K562 (cell line): Measurements from ENCODE around the gene ZNF740. TPM values are rescaled to one million over a fixed set of nuclear protein-coding genes. Genes with fewer than 3 reads are reported as not detected.

Experiments used
- ATAC-seq: fragments of 200-7000 bp; cut with Tn5 transposase; 3 replicates; pipeline ENCODE4 v1.9.1; 2020; ENCODE audit warnings: moderate library complexity
- BruUV-seq: library from RNA; stranded (reverse); fragments of 400-500 nt; replicated peaks from 2 replicates; lab custom pipeline; 2021; lab: Mats Ljungman, UMichigan
- CTCF ChIA-PET: fragments of 300-600 bp; formaldehyde crosslinking; extraction: SDS; loops from one replicate; lab custom pipeline; 2021; ENCODE audit warnings: low intra/inter-chr PET ratio; lab: Yijun Ruan, JAX
- POLR2A ChIA-PET: fragments of 300-600, 350-650 bp; sonication (Branson Sonifier 250); formaldehyde crosslinking; extraction: SDS; loops from one replicate; lab custom pipeline; 2021; ENCODE audit warnings: antibody characterized with exemption, inconsistent platforms; lab: Yijun Ruan, JAX
- DNase-seq, 4 experiments: peaks; one replicate each; pipeline versions ENCODE4 v3.0.0 to v3.0.0-alpha.2; 2011 to 2018; ENCODE audit warnings: low spot score in 3 of 4, mixed read lengths in 3 of 4; ENCODE audit errors: extremely low read depth in 1 of 4
- FAIRE-seq: peaks from 2 replicates; lab custom pipeline; 2011; peaks lifted over from hg19 to GRCh38; lab: Jason Lieb, UNC
- H2AFZ ChIP-seq: 2 replicates; pipeline ENCODE4 v1.6.0; 2011; ENCODE audit warnings: low read depth, low read length, control low read depth, inconsistent platforms
- H3K27ac ChIP-seq: fragments of 200-600 bp; 3 replicates; pipeline ENCODE4 v1.8.0; 2011; ENCODE audit warnings: low read depth, mild to moderate bottlenecking, control low read depth, inconsistent platforms, low read length, moderate library complexity, mixed read lengths; ENCODE audit errors: extremely low read depth
- H3K27me3 ChIP-seq, 2 experiments: fragments of 300-600 bp in 1 of 2; 2 replicates in 1 of 2; 3 replicates in 1 of 2; pipeline versions ENCODE4 v1.6.0 to v1.8.0; 2011; ENCODE audit warnings: inconsistent platforms in 2 of 2, low read length in 2 of 2, mild to moderate bottlenecking in 1 of 2, mixed read lengths in 1 of 2, moderate library complexity in 1 of 2; ENCODE audit not compliant: control insufficient read depth in 2 of 2, insufficient read depth in 2 of 2
- H3K36me3 ChIP-seq: fragments of 300-600 bp; 3 replicates; pipeline ENCODE4 v1.8.0; 2011; ENCODE audit warnings: mild to moderate bottlenecking, low read length, inconsistent platforms; ENCODE audit not compliant: control insufficient read depth, insufficient read depth
- H3K4me1 ChIP-seq, 2 experiments: fragments of 200-600 bp in 1 of 2; replicated peaks in 1 of 2; 2 replicates in 1 of 2; 3 replicates in 1 of 2; pipeline versions ENCODE4 v1.5.1 to v1.8.0; 2011; ENCODE audit warnings: inconsistent platforms in 2 of 2, low read length in 2 of 2, mild to moderate bottlenecking in 1 of 2, mixed read lengths in 1 of 2, moderate library complexity in 1 of 2; ENCODE audit not compliant: control insufficient read depth in 2 of 2, insufficient read depth in 2 of 2
- H3K4me2 ChIP-seq: 2 replicates; pipeline ENCODE4 v1.6.1; 2011; ENCODE audit warnings: low read length, control low read depth, inconsistent platforms, mixed read lengths; ENCODE audit not compliant: insufficient read depth
- H3K4me3 ChIP-seq: fragments of 200-600 bp; sonication (generic), shearing (Covaris generic); 2 replicates; pipeline ENCODE4 v1.5.1; 2016; ENCODE audit warnings: control low read depth, inconsistent platforms
- H3K79me2 ChIP-seq: fragments of 200-600 bp; 3 replicates; pipeline ENCODE4 v1.8.0; 2011; ENCODE audit warnings: low read length, inconsistent platforms; ENCODE audit not compliant: control insufficient read depth, insufficient read depth
- H3K9ac ChIP-seq, 2 experiments: 2 replicates each; pipeline versions ENCODE4 v1.6.0 to v1.6.1; 2011; ENCODE audit warnings: low read depth in 2 of 2, low read length in 2 of 2, control low read depth in 1 of 2, inconsistent platforms in 1 of 2, mild to moderate bottlenecking in 1 of 2, mixed read lengths in 1 of 2; ENCODE audit not compliant: insufficient read depth in 1 of 2
- H3K9me1 ChIP-seq: one replicate; pipeline ENCODE4 v1.6.0; 2011; ENCODE audit warnings: inconsistent platforms, mild to moderate bottlenecking, low read length, moderate library complexity; ENCODE audit not compliant: control insufficient read depth, insufficient read depth
- H3K9me3 ChIP-seq: replicated peaks from 2 replicates; pipeline ENCODE4 v1.5.1; 2011; ENCODE audit warnings: low read depth, low read length, inconsistent platforms; ENCODE audit not compliant: control insufficient read depth, insufficient read depth
- H4K20me1 ChIP-seq: replicated peaks from 2 replicates; pipeline ENCODE4 v1.6.1; 2011; ENCODE audit warnings: low read length, inconsistent platforms, mixed read lengths; ENCODE audit not compliant: control insufficient read depth, insufficient read depth
- ADNP ChIP-seq: fragments of 200-800 bp; sonication (Bioruptor generic); IDR thresholded peaks from 2 replicates; pipeline ENCODE4 v1.6.1; 2016; ENCODE audit warnings: missing genetic modification characterization, missing compliant biosample characterization
- HDAC3 ChIP-seq: fragments of 450-650 bp; IDR thresholded peaks from 2 replicates; pipeline ENCODE4 v1.6.1; 2018; ENCODE audit warnings: borderline replicate concordance, mild to moderate bottlenecking, moderate library complexity; ENCODE audit not compliant: partially characterized antibody
- MCM5 ChIP-seq: fragments of 450-650 bp; IDR thresholded peaks from 2 replicates; pipeline ENCODE4 v1.6.1; 2016; ENCODE audit warnings: low read depth
- MCM7 ChIP-seq, 2 experiments: fragments of 450-650 bp; IDR thresholded peaks; 2 replicates each; pipeline ENCODE4 v1.6.1; 2016 to 2018
- NELFE ChIP-seq: IDR thresholded peaks from 2 replicates; pipeline ENCODE4 v1.6.1; 2011; ENCODE audit warnings: mild to moderate bottlenecking; ENCODE audit not compliant: insufficient read depth, insufficient read length
- NFE2L1 ChIP-seq: fragments of 450-650 bp; IDR thresholded peaks from 2 replicates; pipeline ENCODE4 v1.6.1; 2016; ENCODE audit warnings: missing genetic modification characterization, low read depth, mild to moderate bottlenecking, missing compliant biosample characterization, moderate library complexity, borderline replicate concordance
- RFX1 ChIP-seq: fragments of 450-650 bp; IDR thresholded peaks from 2 replicates; pipeline ENCODE4 v1.6.1; 2016; ENCODE audit warnings: mild to moderate bottlenecking, moderate library complexity
- SRSF1 ChIP-seq: fragments of 200-400 bp; formaldehyde crosslinking; IDR thresholded peaks from 2 replicates; pipeline ENCODE4 v1.6.1; 2017; ENCODE audit warnings: mild to moderate bottlenecking, low read depth, low read length, moderate library complexity
- ZNF436 ChIP-seq: fragments of 250-450, 450-650 bp; sonication (Bioruptor Pico); formaldehyde crosslinking; IDR thresholded peaks from 2 replicates; pipeline ENCODE4 v1.7.0; 2020; ENCODE audit warnings: mild to moderate bottlenecking
- ZNF639 ChIP-seq, 2 experiments: fragments of 200-800 bp in 1 of 2; sonication (Bioruptor generic) in 1 of 2; sonication (generic) in 1 of 2; formaldehyde crosslinking in 1 of 2; IDR thresholded peaks in 1 of 2; conservative IDR thresholded peaks in 1 of 2; 2 replicates each; pipeline versions ENCODE4 v1.5.0 to v1.6.1; 2016 to 2020; ENCODE audit warnings: missing compliant biosample characterization in 1 of 2, missing genetic modification characterization in 1 of 2, missing genetic modification reagents in 1 of 2
- in situ Hi-C: fragments of 300-500 bp; cut with MboI; formaldehyde crosslinking; loops from 4 replicates; pipeline ENCODE4 v1.15.0; 2018; ENCODE audit warnings: inconsistent platforms, mixed read lengths
- intact Hi-C: fragments of 100-400 bp; cut with micrococcal nuclease; formaldehyde crosslinking; loops from 2 replicates; pipeline ENCODE4 v1.14.2; 2022
- polyA plus RNA-seq, 8 experiments: library from polyadenylated mRNA; depleted of rRNA in 4 of 8; stranded (reverse) in 5 of 8; unstranded in 3 of 8; fragments of >200 nt; fragmentation: Nextera tagmentation in 2 of 8; fragmentation: Illumina TruSeq in 1 of 8; extraction: Ambion mirVana in 2 of 8; extraction: Trizol in 1 of 8; gene quantifications; 2 replicates each; pipeline versions ENCODE4 v1.2.1 to v1.2.3, GENCODE V29; 2011 to 2014; ENCODE audit warnings: inconsistent platforms in 1 of 8, missing spikeins in 1 of 8
- total RNA-seq, 7 experiments: library from RNA; depleted of rRNA in 6 of 7; stranded (reverse); fragments of >200 nt in 6 of 7; fragmentation: Illumina TruSeq in 2 of 7; extraction: Trizol in 2 of 7; gene quantifications; 2 replicates each; pipeline versions ENCODE4 v1.2.1 to v1.2.3, GENCODE V29; 2011 to 2021; ENCODE audit warnings: low replicate concordance in 1 of 7
- TF ChIP-seq, protein P1 (sequence below): fragments of 450-650 bp; IDR thresholded peaks from 2 replicates; pipeline ENCODE4 v1.6.1; 2016; ENCODE audit warnings: mild to moderate bottlenecking

Gene ZNF740
- total and polyA plus RNA-seq, 9 of the 15 experiments (the other 6 are each of a cell fraction or from before 2014, with no cell fraction given) = 0.57 to 46.4 (median 18.6) TPM

DNA sequence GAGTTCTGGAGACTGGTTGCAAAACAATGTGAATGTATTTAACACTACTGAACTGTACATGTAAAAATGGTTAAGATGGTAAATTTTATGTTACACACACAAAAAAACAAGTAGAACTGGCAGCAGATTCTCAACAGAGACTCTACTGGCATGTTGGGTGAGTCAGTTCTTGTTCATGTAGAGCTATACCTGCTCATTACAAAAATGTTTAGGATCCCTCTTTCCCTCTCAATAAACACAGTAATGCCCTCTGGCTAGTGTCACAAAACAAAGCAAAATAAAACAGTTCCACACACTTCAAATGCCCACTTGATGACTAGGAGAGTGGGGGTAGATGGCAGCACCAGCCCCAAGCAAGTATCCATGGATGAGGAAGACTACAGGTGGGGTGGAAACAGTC is 13.7 kb upstream of the ZNF740 start:
- CTCF ChIA-PET = no interaction called here
- no peak overlapping the region for H2AFZ ChIP-seq
- no peak overlapping the region for H3K4me3 ChIP-seq
- FAIRE-seq = no peak
- no TSS peak for BruUV-seq
- TF ChIP-seq ZNF639 (CRISPR knock-in tag; conservative IDR thresholded peaks at IDR 0.05 in 1 of 2, IDR thresholded peaks at IDR 0.05 in 1 of 2) (no peak), RFX1 (no peak), ZNF436 (CRISPR knock-in tag) (no peak), NFE2L1 (no peak), NELFE (no peak), MCM7 (IDR thresholded peaks at IDR 0.05) (no peak), ADNP (tag) (no peak), MCM5 (no peak), SRSF1 (no peak), HDAC3 (no peak)
- TF ChIP-seq, protein P1, sequence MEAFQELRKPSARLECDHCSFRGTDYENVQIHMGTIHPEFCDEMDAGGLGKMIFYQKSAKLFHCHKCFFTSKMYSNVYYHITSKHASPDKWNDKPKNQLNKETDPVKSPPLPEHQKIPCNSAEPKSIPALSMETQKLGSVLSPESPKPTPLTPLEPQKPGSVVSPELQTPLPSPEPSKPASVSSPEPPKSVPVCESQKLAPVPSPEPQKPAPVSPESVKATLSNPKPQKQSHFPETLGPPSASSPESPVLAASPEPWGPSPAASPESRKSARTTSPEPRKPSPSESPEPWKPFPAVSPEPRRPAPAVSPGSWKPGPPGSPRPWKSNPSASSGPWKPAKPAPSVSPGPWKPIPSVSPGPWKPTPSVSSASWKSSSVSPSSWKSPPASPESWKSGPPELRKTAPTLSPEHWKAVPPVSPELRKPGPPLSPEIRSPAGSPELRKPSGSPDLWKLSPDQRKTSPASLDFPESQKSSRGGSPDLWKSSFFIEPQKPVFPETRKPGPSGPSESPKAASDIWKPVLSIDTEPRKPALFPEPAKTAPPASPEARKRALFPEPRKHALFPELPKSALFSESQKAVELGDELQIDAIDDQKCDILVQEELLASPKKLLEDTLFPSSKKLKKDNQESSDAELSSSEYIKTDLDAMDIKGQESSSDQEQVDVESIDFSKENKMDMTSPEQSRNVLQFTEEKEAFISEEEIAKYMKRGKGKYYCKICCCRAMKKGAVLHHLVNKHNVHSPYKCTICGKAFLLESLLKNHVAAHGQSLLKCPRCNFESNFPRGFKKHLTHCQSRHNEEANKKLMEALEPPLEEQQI = no peak
- TF ChIP-seq, all 486 proteins: peak for 0
- POLR2A ChIA-PET = no interaction called here
- intact Hi-C loops = no loop called here
- in situ Hi-C loops = no loop called here
- H3K79me2 ChIP-seq = no peaks in the 10 kb centered on the region
- no peak overlapping the region for H3K4me2 ChIP-seq
- no peaks in the 10 kb centered on the region for H3K9me1 ChIP-seq
- H3K36me3 ChIP-seq = no peaks in the 10 kb centered on the region
- peaks cover 9 to 12% of the 10 kb centered on the region in 2 experiments for H3K4me1 ChIP-seq
- H3K9me3 ChIP-seq = no peaks in the 10 kb centered on the region
- no peaks in the 10 kb centered on the region for H4K20me1 ChIP-seq
- H3K9ac ChIP-seq = no peak overlapping the region
- ATAC-seq (no peak), DNase-seq (no peak)
- H3K27ac ChIP-seq = no peak overlapping the region
- H3K27me3 ChIP-seq = no peaks in the 10 kb centered on the region
